Stomach (tissue), 4 donors: Measurements from ENCODE around the gene MTMR2.

Experiments used
- EP300 ChIP-seq: sonication (generic); formaldehyde crosslinking; IDR thresholded peaks from one replicate; pipeline ENCODE4 v1.6.1; 2017; ENCODE audit warnings: antibody characterized with exemption
- POLR2A ChIP-seq, 4 donors: fragments of 450-650 bp; IDR thresholded peaks; one replicate each; pipeline ENCODE4 v1.6.1; 2016; ENCODE audit warnings: antibody characterized with exemption in 4 of 4, control low read depth in 2 of 4, mild to moderate bottlenecking in 1 of 4, moderate library complexity in 1 of 4
- POLR2AphosphoS5 ChIP-seq, 3 donors: sonication (generic); formaldehyde crosslinking; IDR thresholded peaks; one replicate each; pipeline ENCODE4 v1.6.1; 2016; ENCODE audit warnings: antibody characterized with exemption in 3 of 3
- TF ChIP-seq, protein P1 (sequence below), 7 experiments: fragments of 450-650 bp in 4 of 7; fragments of 200-600 bp in 3 of 7; sonication (generic) in 3 of 7; IDR thresholded peaks; one replicate each; pipeline ENCODE4 v1.5.1; 2016 to 2019; ENCODE audit warnings: antibody characterized with exemption in 7 of 7, control low read depth in 2 of 7, mild to moderate bottlenecking in 1 of 7

DNA sequence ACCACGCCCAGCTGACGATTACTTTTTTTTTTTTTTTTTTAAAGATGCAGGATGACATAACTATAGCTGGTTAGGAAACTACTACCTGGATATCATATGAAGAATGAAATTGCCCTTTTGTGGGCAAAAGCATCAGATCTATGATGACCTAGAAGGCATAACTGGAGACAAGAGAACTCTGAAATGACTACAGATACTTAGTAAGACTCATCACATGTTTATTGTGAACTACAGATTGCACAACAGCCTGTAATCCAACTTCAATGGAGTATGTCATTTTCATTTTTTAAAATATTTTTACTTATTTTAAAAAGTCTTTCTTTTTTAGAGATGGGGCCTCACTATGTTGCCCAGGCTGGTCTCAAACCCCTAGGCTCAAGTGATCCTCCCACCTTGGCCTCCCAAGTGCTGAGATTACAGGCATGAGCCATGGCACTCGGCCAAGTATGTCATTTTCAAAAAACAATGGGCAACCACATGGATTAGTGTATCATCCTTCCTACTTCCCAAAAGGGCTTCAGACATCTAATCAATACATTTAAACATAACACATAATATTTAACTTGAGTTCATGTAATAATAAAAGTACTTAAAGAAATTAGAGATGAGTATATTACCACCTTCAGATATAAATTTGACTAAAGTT is 3.3 kb downstream of the MTMR2 start:
- no peak for TF ChIP-seq EP300
- TF ChIP-seq, protein P1, sequence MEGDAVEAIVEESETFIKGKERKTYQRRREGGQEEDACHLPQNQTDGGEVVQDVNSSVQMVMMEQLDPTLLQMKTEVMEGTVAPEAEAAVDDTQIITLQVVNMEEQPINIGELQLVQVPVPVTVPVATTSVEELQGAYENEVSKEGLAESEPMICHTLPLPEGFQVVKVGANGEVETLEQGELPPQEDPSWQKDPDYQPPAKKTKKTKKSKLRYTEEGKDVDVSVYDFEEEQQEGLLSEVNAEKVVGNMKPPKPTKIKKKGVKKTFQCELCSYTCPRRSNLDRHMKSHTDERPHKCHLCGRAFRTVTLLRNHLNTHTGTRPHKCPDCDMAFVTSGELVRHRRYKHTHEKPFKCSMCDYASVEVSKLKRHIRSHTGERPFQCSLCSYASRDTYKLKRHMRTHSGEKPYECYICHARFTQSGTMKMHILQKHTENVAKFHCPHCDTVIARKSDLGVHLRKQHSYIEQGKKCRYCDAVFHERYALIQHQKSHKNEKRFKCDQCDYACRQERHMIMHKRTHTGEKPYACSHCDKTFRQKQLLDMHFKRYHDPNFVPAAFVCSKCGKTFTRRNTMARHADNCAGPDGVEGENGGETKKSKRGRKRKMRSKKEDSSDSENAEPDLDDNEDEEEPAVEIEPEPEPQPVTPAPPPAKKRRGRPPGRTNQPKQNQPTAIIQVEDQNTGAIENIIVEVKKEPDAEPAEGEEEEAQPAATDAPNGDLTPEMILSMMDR (IDR thresholded peaks at IDR 0.05): no peak
- TF ChIP-seq POLR2A (IDR thresholded peaks at IDR 0.05): no peak
- TF ChIP-seq POLR2AphosphoS5 (IDR thresholded peaks at IDR 0.05): no peak
